HCT116 (cell line): ENCODE measurements around the gene S1PR4. TPM values are rescaled to one million over a fixed set of nuclear protein-coding genes. Genes with fewer than 3 reads are reported as not detected.

ENCODE experiments used
- ATAC-seq: fragments of 200-7000 bp; cut with Tn5 transposase; 2 replicates; pipeline ENCODE4 v1.9.1; 2020; ENCODE audit warnings: mild to moderate bottlenecking, moderate library complexity
- BruUV-seq: library from RNA; stranded (reverse); fragments of 400-500 nt; replicated peaks from 2 replicates; lab custom pipeline; 2021; lab: Mats Ljungman, UMichigan
- CTCF ChIA-PET: fragments of 300-600 bp; sonication (Branson Sonifier 250); formaldehyde crosslinking; loops from one replicate; lab custom pipeline; 2021; ENCODE audit warnings: antibody characterized with exemption; lab: Charles Lee
- POLR2A ChIA-PET: fragments of 300-600, 350-600 bp; sonication (Branson Sonifier 250); formaldehyde crosslinking; loops from one replicate; lab custom pipeline; 2021; ENCODE audit warnings: antibody characterized with exemption; lab: Charles Lee
- RAD21 ChIA-PET, 2 experiments: fragments of 300-600 bp; sonication (Branson Sonifier 250); formaldehyde crosslinking; loops; one replicate each; lab custom pipeline; 2023; ENCODE audit warnings: low total read pairs in 2 of 2; ENCODE audit not compliant: uncharacterized antibody in 2 of 2, unreplicated experiment in 2 of 2, low non-redundant PET in 1 of 2; lab: Charles Lee
- DNase-seq: peaks from one replicate; pipeline ENCODE4 v3.0.0-alpha.2; 2010; ENCODE audit warnings: low read depth, low spot score
- H2AFZ ChIP-seq: fragments of 200-600 bp; shearing (Covaris generic), sonication (generic); 2 replicates; pipeline ENCODE4 v1.6.1; 2017; ENCODE audit warnings: low read depth, mixed run types, mixed read lengths, antibody characterized with exemption, low read length; ENCODE audit not compliant: poor library complexity, severe bottlenecking
- H3K27ac ChIP-seq: 2 replicates; pipeline ENCODE4 v1.5.1; 2012; ENCODE audit warnings: low read depth, low read length
- H3K27me3 ChIP-seq: fragments of 200-600 bp; sonication (generic); 2 replicates; pipeline ENCODE4 v1.6.1; 2016; ENCODE audit warnings: mixed run types, low read length, mixed read lengths; ENCODE audit not compliant: insufficient read depth
- H3K36me3 ChIP-seq, 2 experiments: fragments of 200-500 bp in 1 of 2; fragments of 200-600 bp in 1 of 2; sonication (Bioruptor generic) in 1 of 2; sonication (generic) in 1 of 2; 2 replicates each; pipeline versions ENCODE4 v1.5.1 to v1.6.1; 2014 to 2016; ENCODE audit warnings: low read length in 2 of 2, inconsistent platforms in 1 of 2, mixed read lengths in 1 of 2, mixed run types in 1 of 2; ENCODE audit not compliant: insufficient read depth in 2 of 2, control insufficient read depth in 1 of 2
- H3K4me1 ChIP-seq, 2 experiments: fragments of 200-600 bp in 1 of 2; sonication (generic) in 1 of 2; 2 replicates each; pipeline versions ENCODE4 v1.5.1 to v1.6.1; 2012 to 2017; ENCODE audit warnings: low read length in 2 of 2, inconsistent platforms in 1 of 2, mild to moderate bottlenecking in 1 of 2, mixed read lengths in 1 of 2, mixed run types in 1 of 2, moderate library complexity in 1 of 2; ENCODE audit not compliant: insufficient read depth in 2 of 2, control insufficient read depth in 1 of 2
- H3K4me2 ChIP-seq: fragments of 200-600 bp; sonication (generic); 2 replicates; pipeline ENCODE4 v1.6.1; 2017; ENCODE audit warnings: mixed run types, low read length, mixed read lengths
- H3K4me3 ChIP-seq, 2 experiments: fragments of 200-600 bp in 1 of 2; sonication (generic) in 1 of 2; replicated peaks in 1 of 2; 2 replicates each; pipeline ENCODE4 v1.5.1; 2011 to 2016; ENCODE audit warnings: low read length in 2 of 2, control low read depth in 1 of 2, low read depth in 1 of 2, mild to moderate bottlenecking in 1 of 2, mixed read lengths in 1 of 2, mixed run types in 1 of 2
- H3K79me2 ChIP-seq: fragments of 200-600 bp; sonication (generic); 2 replicates; pipeline ENCODE4 v1.6.1; 2017; ENCODE audit warnings: mild to moderate bottlenecking, mixed run types, low read length, moderate library complexity, mixed read lengths; ENCODE audit not compliant: insufficient read depth
- H3K9ac ChIP-seq: fragments of 200-600 bp; sonication (generic); 2 replicates; pipeline ENCODE4 v1.6.1; 2016; ENCODE audit warnings: low read length, mixed read lengths
- H3K9me2 ChIP-seq: fragments of 200-600 bp; sonication (generic), shearing (Covaris generic); 2 replicates; pipeline ENCODE4 v1.6.1; 2017; ENCODE audit warnings: mixed run types, mild to moderate bottlenecking, moderate library complexity; ENCODE audit not compliant: insufficient read depth
- H3K9me3 ChIP-seq, 2 experiments: fragments of 200-500 bp in 1 of 2; fragments of 200-600 bp in 1 of 2; sonication (Bioruptor generic) in 1 of 2; sonication (generic) in 1 of 2; 2 replicates each; pipeline ENCODE4 v1.6.1; 2014 to 2017; ENCODE audit warnings: low read length in 2 of 2, mixed read lengths in 2 of 2, inconsistent platforms in 1 of 2, low read depth in 1 of 2, mild to moderate bottlenecking in 1 of 2, mixed run types in 1 of 2, moderate library complexity in 1 of 2; ENCODE audit not compliant: control insufficient read depth in 1 of 2, insufficient read depth in 1 of 2
- H4K20me1 ChIP-seq: fragments of 200-600 bp; sonication (generic), shearing (Covaris generic); 2 replicates; pipeline ENCODE4 v1.6.1; 2017; ENCODE audit warnings: mixed run types, mild to moderate bottlenecking, moderate library complexity; ENCODE audit not compliant: insufficient read depth
- EGR1 ChIP-seq: IDR thresholded peaks from 2 replicates; pipeline ENCODE4 v1.6.1; 2012; ENCODE audit warnings: low read depth
- EZH2 ChIP-seq: fragments of 200-600 bp; sonication (generic); IDR thresholded peaks from 2 replicates; pipeline ENCODE4 v1.6.1; 2017; ENCODE audit warnings: antibody characterized with exemption, mixed run types
- SIN3A ChIP-seq: IDR thresholded peaks from 2 replicates; pipeline ENCODE4 v1.6.1; 2012; ENCODE audit warnings: low read depth
- SP1 ChIP-seq: IDR thresholded peaks from 2 replicates; pipeline ENCODE4 v1.6.1; 2012; ENCODE audit warnings: low read depth
- YY1 ChIP-seq: IDR thresholded peaks from 2 replicates; pipeline ENCODE4 v1.6.1; 2011; ENCODE audit warnings: low read length, low read depth, moderate library complexity, mild to moderate bottlenecking; ENCODE audit not compliant: insufficient replicate concordance; ENCODE audit errors: extremely low read depth
- ZNF274 ChIP-seq: fragments of 200-500 bp; sonication (Bioruptor generic); IDR thresholded peaks from 2 replicates; pipeline ENCODE4 v1.6.1; 2014; ENCODE audit warnings: mild to moderate bottlenecking, low read depth, low read length, inconsistent platforms
- intact Hi-C: fragments of 100-400 bp; cut with micrococcal nuclease; formaldehyde crosslinking; loops from 2 replicates; pipeline ENCODE4 v1.10.0; 2022
- total RNA-seq: library from RNA; stranded (reverse); gene quantifications from one replicate; pipeline ENCODE4 v1.2.1, GENCODE V29; 2021; ENCODE audit not compliant: unreplicated experiment
- TF ChIP-seq, protein P1 (sequence below): IDR thresholded peaks from 2 replicates; pipeline ENCODE4 v1.6.1; 2012; ENCODE audit warnings: low read depth
- TF ChIP-seq, protein P2 (sequence below): IDR thresholded peaks from 2 replicates; pipeline ENCODE4 v1.6.1; 2011; ENCODE audit warnings: mild to moderate bottlenecking, low read length, moderate library complexity; ENCODE audit not compliant: insufficient replicate concordance; ENCODE audit errors: extremely low read depth

S1PR4 gene
- total RNA-seq, 1 experiment from 2014 or later, result 0.71 TPM

DNA sequence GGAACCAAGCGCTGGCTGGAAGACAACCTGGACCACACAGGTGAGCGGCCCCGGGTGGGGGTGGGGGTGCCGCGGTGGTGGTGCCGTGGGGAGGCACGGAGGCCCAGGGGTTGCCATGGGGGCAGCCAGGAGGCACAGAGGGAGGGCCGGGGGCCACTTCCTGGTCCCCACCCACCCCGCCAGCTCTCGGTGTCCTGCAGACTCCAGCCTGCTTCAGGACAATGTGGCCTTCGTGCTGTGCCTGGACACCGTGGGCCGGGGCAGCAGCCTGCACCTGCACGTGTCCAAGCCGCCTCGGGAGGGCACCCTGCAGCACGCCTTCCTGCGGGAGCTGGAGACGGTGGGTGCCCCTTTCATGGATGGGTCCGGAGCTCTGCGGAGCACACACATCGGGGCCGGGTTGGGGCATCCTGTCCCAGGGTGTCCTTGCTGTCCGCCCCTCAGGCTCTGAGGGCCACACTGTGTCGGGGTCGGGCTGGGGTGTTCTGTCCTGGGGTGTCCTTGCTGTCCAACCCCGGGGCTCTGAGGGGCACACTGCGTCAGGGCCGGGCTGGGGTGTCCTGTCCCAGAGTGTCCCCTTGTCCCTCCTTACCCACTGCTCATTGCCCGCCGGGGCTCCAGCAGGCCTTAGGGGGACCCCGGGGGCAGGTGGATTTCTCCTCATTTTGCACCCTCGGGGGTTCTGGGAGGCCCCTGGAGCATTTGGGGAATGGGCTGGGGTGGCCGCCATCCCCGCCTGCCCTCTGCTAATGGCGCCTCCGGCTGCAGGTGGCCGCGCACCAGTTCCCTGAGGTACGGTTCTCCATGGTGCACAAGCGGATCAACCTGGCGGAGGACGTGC lies 25.5 kb downstream of the S1PR4 start (continued):
- TF ChIP-seq, protein P1, sequence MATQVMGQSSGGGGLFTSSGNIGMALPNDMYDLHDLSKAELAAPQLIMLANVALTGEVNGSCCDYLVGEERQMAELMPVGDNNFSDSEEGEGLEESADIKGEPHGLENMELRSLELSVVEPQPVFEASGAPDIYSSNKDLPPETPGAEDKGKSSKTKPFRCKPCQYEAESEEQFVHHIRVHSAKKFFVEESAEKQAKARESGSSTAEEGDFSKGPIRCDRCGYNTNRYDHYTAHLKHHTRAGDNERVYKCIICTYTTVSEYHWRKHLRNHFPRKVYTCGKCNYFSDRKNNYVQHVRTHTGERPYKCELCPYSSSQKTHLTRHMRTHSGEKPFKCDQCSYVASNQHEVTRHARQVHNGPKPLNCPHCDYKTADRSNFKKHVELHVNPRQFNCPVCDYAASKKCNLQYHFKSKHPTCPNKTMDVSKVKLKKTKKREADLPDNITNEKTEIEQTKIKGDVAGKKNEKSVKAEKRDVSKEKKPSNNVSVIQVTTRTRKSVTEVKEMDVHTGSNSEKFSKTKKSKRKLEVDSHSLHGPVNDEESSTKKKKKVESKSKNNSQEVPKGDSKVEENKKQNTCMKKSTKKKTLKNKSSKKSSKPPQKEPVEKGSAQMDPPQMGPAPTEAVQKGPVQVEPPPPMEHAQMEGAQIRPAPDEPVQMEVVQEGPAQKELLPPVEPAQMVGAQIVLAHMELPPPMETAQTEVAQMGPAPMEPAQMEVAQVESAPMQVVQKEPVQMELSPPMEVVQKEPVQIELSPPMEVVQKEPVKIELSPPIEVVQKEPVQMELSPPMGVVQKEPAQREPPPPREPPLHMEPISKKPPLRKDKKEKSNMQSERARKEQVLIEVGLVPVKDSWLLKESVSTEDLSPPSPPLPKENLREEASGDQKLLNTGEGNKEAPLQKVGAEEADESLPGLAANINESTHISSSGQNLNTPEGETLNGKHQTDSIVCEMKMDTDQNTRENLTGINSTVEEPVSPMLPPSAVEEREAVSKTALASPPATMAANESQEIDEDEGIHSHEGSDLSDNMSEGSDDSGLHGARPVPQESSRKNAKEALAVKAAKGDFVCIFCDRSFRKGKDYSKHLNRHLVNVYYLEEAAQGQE, result no peak
- no peak for TF ChIP-seq EGR1
- TF ChIP-seq SP1, result no peak
- no peak for TF ChIP-seq YY1
- no peak for TF ChIP-seq ZNF274
- TF ChIP-seq SIN3A, result no peak
- TF ChIP-seq EZH2, result no peak

DNA sequence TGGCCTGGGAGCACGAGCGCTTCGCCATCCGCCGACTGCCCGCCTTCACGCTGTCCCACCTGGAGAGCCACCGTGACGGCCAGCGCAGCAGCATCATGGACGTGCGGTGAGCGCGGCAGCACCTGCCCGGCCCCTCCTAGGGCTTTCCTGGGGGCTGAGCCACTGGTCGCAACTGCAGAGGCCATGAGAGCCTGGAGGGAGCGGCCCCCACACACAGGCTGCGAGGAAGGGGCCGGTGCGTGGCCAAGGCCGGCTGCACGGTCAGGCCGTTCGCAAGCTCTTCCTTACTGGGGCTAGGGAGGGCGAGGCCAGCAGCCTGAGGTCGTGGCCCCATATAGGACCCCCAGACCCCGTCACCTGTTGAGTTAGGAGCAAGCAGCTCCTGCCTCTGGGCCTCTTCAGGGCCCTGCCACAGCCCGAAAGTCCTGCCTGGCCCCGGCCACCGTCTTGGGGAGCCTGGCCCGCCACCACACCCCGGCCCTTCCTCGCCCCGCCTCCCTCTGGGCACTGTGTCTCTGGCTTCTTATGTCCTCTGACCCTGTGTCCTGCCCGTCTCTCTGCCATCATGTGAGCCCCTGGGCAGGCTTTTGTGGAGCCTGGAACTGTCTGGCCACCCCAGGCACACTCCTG lies 26.2 kb downstream of the S1PR4 start:
- no peaks in the 10 kb centered on the region for H4K20me1 ChIP-seq
- H3K9me2 ChIP-seq, result no peaks in the 10 kb centered on the region
- H3K27ac ChIP-seq, result no peak overlapping the region; the same call in 1 of the 2 replicates
- no peak overlapping the region for H3K9ac ChIP-seq
- intact Hi-C loops, result no loop called here
- H3K4me3 ChIP-seq, result no peak overlapping the region
- CTCF ChIA-PET, result no interaction called here
- BruUV-seq, result no TSS peak
- H2AFZ ChIP-seq, result no peak overlapping the region
- no peaks in the 10 kb centered on the region for H3K79me2 ChIP-seq
- H3K9me3 ChIP-seq, result no peaks in the 10 kb centered on the region
- POLR2A ChIA-PET, result no interaction called here
- ATAC-seq, result no peak
- H3K36me3 ChIP-seq, result peaks cover 14 to 27% of the 10 kb centered on the region in 2 experiments; a peak in 3 of 4 replicates
- no peaks in the 10 kb centered on the region for H3K27me3 ChIP-seq
- RAD21 ChIA-PET, result no interaction called here
- TF ChIP-seq, protein P2, sequence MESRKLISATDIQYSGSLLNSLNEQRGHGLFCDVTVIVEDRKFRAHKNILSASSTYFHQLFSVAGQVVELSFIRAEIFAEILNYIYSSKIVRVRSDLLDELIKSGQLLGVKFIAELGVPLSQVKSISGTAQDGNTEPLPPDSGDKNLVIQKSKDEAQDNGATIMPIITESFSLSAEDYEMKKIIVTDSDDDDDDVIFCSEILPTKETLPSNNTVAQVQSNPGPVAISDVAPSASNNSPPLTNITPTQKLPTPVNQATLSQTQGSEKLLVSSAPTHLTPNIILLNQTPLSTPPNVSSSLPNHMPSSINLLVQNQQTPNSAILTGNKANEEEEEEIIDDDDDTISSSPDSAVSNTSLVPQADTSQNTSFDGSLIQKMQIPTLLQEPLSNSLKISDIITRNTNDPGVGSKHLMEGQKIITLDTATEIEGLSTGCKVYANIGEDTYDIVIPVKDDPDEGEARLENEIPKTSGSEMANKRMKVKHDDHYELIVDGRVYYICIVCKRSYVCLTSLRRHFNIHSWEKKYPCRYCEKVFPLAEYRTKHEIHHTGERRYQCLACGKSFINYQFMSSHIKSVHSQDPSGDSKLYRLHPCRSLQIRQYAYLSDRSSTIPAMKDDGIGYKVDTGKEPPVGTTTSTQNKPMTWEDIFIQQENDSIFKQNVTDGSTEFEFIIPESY, result no peak
- TF ChIP-seq, all 23 proteins: peak for 0
- H3K4me2 ChIP-seq, result no peak overlapping the region
- H3K4me1 ChIP-seq, result no peaks in the 10 kb centered on the region
- no peak for DNase-seq
